ENCODE measurements around the gene SULT1A2.
"Not testable (repeated sequence)": the region's sequence is repeated elsewhere in the genome, so short reads cannot be mapped to it uniquely, and the experiment has no call there.

The SULT1A2 gene

GRCh38 chr16:28623172-28623711 is 26.4 kb upstream of the SULT1A2 start:
- Histone ChIP-seq H3K9me3 (ENCODE audit: insufficient read depth, low read length) (no peaks in the 10 kb centered on the region), H3K4me3 (ENCODE audit: insufficient read depth, low read length, poor library complexity, severe bottlenecking) (no peak overlapping the region), H3K9ac (ENCODE audit: low read length) (no peak overlapping the region), H3K27me3 (ENCODE audit: low read length) (no peaks in the 10 kb centered on the region), H2AFZ (ENCODE audit: low read depth, low read length, severe bottlenecking) (peak overlapping the region; percentile 17), H3K36me3 (ENCODE audit: low read length) (no peaks in the 10 kb centered on the region), H3K79me2 (ENCODE audit: insufficient read depth, low read length) (no peaks in the 10 kb centered on the region), H4K20me1 (ENCODE audit: low read depth, low read length) (no peaks in the 10 kb centered on the region), H3F3A (ENCODE audit: insufficient read depth) (no peaks in the 10 kb centered on the region), H3K27ac (ENCODE audit: low read depth, low read length) (no peak overlapping the region), H3K4me2 (ENCODE audit: low read depth, low read length, poor library complexity, severe bottlenecking) (peak overlapping the region; percentile 28), H3K9me2 (replicated peaks; ENCODE audit: insufficient read depth, low read length) (no peaks in the 10 kb centered on the region)
- TF ChIP-seq CTCF (IDR thresholded peaks at IDR 0.05; ENCODE audit: insufficient read depth, low read length, poor library complexity, severe bottlenecking) (no peak), EZH2phosphoT487 (conservative IDR thresholded peaks at IDR 0.05; ENCODE audit: low read length) (no peak)

GRCh38 chr16:28622532-28623171 is 25.8 kb upstream of the SULT1A2 start:
- not testable (repeated sequence) for H3K9ac ChIP-seq (ENCODE audit: low read length); H3K9me3 ChIP-seq (ENCODE audit: insufficient read depth, low read length); H3K27ac ChIP-seq (ENCODE audit: low read depth, low read length); H3F3A ChIP-seq (ENCODE audit: insufficient read depth); H3K36me3 ChIP-seq (ENCODE audit: low read length); H3K9me2 ChIP-seq (replicated peaks; ENCODE audit: insufficient read depth, low read length); H3K79me2 ChIP-seq (ENCODE audit: insufficient read depth, low read length); H2AFZ ChIP-seq (ENCODE audit: low read depth, low read length, severe bottlenecking); H3K4me3 ChIP-seq (ENCODE audit: insufficient read depth, low read length, poor library complexity, severe bottlenecking); H4K20me1 ChIP-seq (ENCODE audit: low read depth, low read length); H3K27me3 ChIP-seq (ENCODE audit: low read length)
- peak overlapping the region; percentile 28 for H3K4me2 ChIP-seq (ENCODE audit: low read depth, low read length, poor library complexity, severe bottlenecking)

- H3F3A ChIP-seq (ENCODE audit: insufficient read depth), result no peaks in the 10 kb centered on the region
- H3K79me2 ChIP-seq (ENCODE audit: insufficient read depth, low read length), result no peaks in the 10 kb centered on the region
- H4K20me1 ChIP-seq (ENCODE audit: low read depth, low read length), result no peaks in the 10 kb centered on the region
- no peak for TF ChIP-seq CTCF (IDR thresholded peaks at IDR 0.05; ENCODE audit: insufficient read depth, low read length, poor library complexity, severe bottlenecking)
- TF ChIP-seq EZH2phosphoT487 (conservative IDR thresholded peaks at IDR 0.05; ENCODE audit: low read length), result no peak
- H2AFZ ChIP-seq (ENCODE audit: low read depth, low read length, severe bottlenecking), result no peak overlapping the region
- no peak overlapping the region for H3K4me2 ChIP-seq (ENCODE audit: low read depth, low read length, poor library complexity, severe bottlenecking)
- H3K27ac ChIP-seq (ENCODE audit: low read depth, low read length), result no peak overlapping the region
- no peaks in the 10 kb centered on the region for H3K36me3 ChIP-seq (ENCODE audit: low read length)
- no peak overlapping the region for H3K9ac ChIP-seq (ENCODE audit: low read length)
- no peaks in the 10 kb centered on the region for H3K9me3 ChIP-seq (ENCODE audit: insufficient read depth, low read length)
- H3K27me3 ChIP-seq (ENCODE audit: low read length), result no peaks in the 10 kb centered on the region
- H3K4me3 ChIP-seq (ENCODE audit: insufficient read depth, low read length, poor library complexity, severe bottlenecking), result no peak overlapping the region
- no peaks in the 10 kb centered on the region for H3K9me2 ChIP-seq (replicated peaks; ENCODE audit: insufficient read depth, low read length)
These were observed 24.8 kb upstream of the SULT1A2 start for GRCh38 chr16:28621481-28622155.

GRCh38 chr16:28620316-28620715 is 23.5 kb upstream of the SULT1A2 start:
- H3K4me3 ChIP-seq (ENCODE audit: insufficient read depth, low read length, poor library complexity, severe bottlenecking); H3K9me2 ChIP-seq (replicated peaks; ENCODE audit: insufficient read depth, low read length); H3K9me3 ChIP-seq (ENCODE audit: insufficient read depth, low read length); H2AFZ ChIP-seq (ENCODE audit: low read depth, low read length, severe bottlenecking); H3F3A ChIP-seq (ENCODE audit: insufficient read depth); H3K27ac ChIP-seq (ENCODE audit: low read depth, low read length); H3K4me2 ChIP-seq (ENCODE audit: low read depth, low read length, poor library complexity, severe bottlenecking); H4K20me1 ChIP-seq (ENCODE audit: low read depth, low read length); H3K36me3 ChIP-seq (ENCODE audit: low read length); H3K9ac ChIP-seq (ENCODE audit: low read length); H3K79me2 ChIP-seq (ENCODE audit: insufficient read depth, low read length); H3K27me3 ChIP-seq (ENCODE audit: low read length): not testable (repeated sequence)
